ENCODE measurements around the gene RNF145.
A peak's percentile ranks its signal among the peaks of the same experiment; 100 is the strongest.

The RNF145 gene

DNA sequence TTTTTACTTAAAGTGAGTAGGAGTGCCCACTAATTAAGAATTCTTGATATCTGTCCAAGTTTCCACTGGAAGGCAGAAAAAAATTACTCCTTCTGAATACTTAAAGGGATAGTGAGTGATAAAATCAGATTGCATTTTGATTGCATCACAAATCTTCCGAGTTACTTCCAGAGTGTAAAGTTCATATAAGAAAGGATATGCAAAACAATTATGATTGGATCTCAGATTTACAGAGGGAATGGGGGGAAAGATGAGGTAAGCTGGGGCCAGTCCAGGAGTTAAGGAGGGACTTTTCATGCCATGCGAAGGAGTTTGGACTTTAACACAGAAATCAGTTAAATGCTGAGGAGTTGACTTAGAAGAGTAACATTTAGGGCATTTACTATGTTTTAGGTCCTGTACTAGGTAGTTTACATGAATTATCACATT, 9.3 kb upstream of the RNF145 start:
- DNase-seq (ENCODE audit: low spot score): no peak

- no peak for DNase-seq (ENCODE audit: low spot score)
Observed at GRCh38 chr5:159217236-159217635, 7.9 kb upstream of the RNF145 start.

DNA sequence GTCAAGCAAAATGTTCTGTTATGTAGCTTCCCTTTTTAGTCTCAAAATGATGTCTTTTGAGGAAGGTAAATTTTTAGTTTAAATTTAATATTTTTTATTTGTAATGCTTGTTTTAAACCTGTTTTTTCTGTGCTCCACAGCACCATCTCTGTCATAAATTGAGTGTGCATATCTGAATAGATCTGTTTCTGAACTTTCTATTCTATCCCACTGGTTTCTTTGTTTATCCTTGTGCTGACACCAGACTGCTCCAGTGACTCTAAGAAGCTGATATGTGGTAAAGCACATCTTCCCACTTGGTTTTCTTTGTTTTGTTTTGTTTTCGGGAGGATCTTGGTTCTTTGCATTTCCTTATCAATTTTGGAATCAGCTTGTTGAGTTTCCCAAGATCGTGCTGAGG, 7.1 kb upstream of the RNF145 start:
- no peak for DNase-seq (ENCODE audit: low spot score)

GRCh38 chr5:159215886-159216285, 6.5 kb upstream of the RNF145 start:
- no peak for DNase-seq (ENCODE audit: low spot score)

GRCh38 chr5:159214486-159215271, 5.3 kb upstream of the RNF145 start:
- no peak for DNase-seq (ENCODE audit: low spot score)

GRCh38 chr5:159212657-159213462, 3.5 kb upstream of the RNF145 start:
- no peak for DNase-seq (ENCODE audit: low spot score)

DNA sequence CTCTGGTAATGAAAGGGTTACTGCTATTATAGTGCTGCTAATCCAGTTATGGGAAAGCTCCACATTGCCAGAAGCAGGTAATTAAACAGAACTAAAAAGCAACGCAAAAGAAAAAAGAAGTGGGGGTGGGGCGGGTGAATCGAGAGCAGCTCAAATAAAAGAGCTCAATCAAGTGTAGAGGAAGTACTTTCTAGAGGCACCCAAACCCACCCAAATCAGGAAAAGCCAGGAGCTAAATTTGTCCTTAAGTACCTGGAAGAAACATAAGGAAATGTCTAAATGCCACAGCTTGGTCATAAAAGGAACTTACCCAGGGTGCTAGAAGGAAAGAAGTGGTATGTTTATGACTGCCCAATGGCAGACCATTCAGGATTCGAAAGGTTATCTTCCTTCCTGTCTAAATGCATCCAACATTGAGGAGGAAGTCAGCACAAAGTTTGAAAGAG, 2.4 kb upstream of the RNF145 start:
- DNase-seq (ENCODE audit: low spot score): no peak

DNA sequence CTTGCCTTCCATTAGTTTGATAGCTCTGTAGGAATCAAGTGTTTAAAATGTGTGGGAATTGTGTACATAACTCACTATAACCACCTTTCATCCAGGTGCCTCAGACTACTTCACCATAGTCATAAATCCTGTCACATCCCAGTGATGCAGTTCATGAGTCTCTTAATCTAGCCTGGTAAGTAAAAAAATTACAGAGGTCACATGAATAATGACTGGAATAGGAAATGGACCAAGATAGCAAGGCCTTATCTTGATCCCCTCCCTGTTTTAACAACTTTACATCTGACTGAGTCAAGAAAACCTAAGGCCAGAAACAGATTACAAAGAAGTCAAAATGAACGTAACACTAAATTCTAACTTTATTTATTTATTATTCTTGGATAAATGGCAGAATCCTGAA, 1.5 kb upstream of the RNF145 start:
- no peak for DNase-seq (ENCODE audit: low spot score)

GRCh38 chr5:159210210-159210661, 883 bp upstream of the RNF145 start:
- DNase-seq (ENCODE audit: low spot score): no peak

DNA sequence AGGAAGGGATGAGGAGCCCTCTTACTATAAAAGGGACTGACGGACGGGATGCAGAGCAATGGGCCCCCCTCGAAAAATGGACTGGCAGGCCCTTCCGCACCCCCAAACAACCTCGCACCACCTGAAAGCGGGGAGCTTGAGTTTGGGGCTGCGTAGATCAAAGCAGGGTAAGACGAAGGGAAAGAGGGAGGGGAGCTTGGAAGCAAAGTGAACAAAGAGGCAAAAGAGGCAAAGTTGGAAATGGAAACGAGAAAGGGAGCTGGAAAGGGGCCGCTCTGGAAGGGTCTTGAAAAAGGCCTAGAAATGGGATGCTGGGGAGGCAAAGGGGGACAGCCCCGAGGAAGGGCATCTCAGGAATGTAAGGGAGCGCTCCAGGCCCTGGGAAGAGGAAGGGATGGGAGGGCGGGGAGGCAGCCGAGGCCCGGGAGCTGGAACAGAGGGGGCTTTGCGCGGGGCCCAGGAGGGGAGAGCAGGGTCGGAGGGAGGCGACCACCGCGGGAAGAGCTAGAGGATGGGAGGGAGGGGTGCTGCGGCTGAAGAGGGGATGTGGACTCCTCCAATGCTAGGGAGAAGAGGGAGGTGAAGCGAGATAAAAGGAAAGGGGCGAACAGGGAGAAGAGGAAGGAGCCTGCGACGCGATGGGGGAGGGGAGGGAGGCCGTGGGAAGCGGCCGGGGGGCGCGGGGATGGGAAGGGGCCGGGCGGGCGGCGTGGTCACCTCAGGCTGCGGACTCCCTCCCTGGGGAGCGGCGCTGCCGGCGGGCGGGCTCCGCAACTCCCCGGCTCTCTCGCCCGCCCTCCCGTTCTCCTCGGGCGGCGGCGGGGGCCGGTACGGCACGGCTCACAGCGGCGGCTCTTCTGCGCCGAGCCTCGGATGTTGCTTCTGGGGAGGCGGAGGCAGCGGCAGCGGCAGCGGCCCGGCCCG, 577 bp downstream of the RNF145 start:
- peak; percentile 33 for DNase-seq (ENCODE audit: low spot score)

- DNase-seq (ENCODE audit: low spot score): peak; percentile 73
Observed at GRCh38 chr5:159207686-159208513, 1.5 kb downstream of the RNF145 start.

GRCh38 chr5:159207222-159207685, 2.1 kb downstream of the RNF145 start:
- DNase-seq (ENCODE audit: low spot score): no peak

- DNase-seq (ENCODE audit: low spot score): no peak
Observed at GRCh38 chr5:159206818-159207217, 2.5 kb downstream of the RNF145 start.

GRCh38 chr5:159206368-159206767, 3.0 kb downstream of the RNF145 start:
- DNase-seq (ENCODE audit: low spot score): no peak

DNA sequence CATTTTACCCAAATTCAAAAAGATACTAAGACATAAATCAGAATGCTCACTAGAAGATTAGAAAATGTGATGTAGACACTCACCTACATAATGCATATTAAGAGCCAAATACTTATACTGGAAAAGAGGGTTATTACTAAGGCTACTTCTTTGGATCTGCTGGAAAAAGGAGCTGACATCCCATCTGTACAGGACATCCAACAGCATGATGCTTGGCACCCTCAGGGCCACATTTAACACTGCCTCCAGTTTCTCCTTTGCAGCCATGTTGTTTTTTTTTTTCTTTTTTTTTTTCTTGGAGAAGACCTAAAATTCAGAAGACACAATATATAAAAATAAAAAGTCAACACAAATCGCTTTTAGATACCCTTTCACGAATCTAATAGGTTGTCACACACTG, 6.0 kb downstream of the RNF145 start:
- DNase-seq (ENCODE audit: low spot score): no peak

GRCh38 chr5:159202151-159202550, 7.2 kb downstream of the RNF145 start:
- DNase-seq (ENCODE audit: low spot score): no peak

- DNase-seq (ENCODE audit: low spot score): no peak
Observed at GRCh38 chr5:159199780-159200179, 9.6 kb downstream of the RNF145 start.

DNA sequence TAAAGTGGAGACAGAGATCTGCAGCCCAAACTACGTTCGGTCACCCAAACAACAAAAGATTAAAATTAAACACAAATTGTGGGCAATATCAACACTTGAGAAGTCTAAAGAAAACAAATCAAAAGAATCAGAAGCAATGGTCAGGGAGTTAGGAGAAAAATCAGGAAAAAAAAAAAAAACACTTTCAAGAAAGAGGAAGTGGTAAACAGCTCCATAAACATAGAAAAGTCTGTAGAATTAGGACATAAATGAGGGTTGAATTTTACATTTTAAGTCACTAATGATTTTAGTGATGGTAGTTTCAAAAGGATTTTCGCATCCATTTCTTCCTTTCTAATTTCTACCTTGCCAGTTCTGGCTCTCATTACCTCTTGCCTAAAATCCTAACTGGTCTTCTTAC, 10.1 kb downstream of the RNF145 start:
- DNase-seq (ENCODE audit: low spot score): no peak

GRCh38 chr5:159198063-159199036, 11.0 kb downstream of the RNF145 start:
- peak; percentile 89 for DNase-seq (ENCODE audit: low spot score)

- no peak for DNase-seq (ENCODE audit: low spot score)
Observed at GRCh38 chr5:159195775-159196174, 13.6 kb downstream of the RNF145 start.
